22Rv1 (cell line): Measurements from ENCODE around the gene ACTL8.

ENCODE experiments used
- ZFX ChIP-seq: fragments of 450-650 bp; IDR thresholded peaks from 2 replicates; pipeline ENCODE4 v1.6.1; 2017; ENCODE audit warnings: antibody characterized with exemption, borderline replicate concordance
- TF ChIP-seq, protein P1 (sequence below): fragments of 450-650 bp; IDR thresholded peaks from 2 replicates; pipeline ENCODE4 v1.5.1; 2017; ENCODE audit warnings: mild to moderate bottlenecking

GRCh38 chr1:17852383-17852782, 97.2 kb downstream of the ACTL8 start:
- TF ChIP-seq, protein P1, sequence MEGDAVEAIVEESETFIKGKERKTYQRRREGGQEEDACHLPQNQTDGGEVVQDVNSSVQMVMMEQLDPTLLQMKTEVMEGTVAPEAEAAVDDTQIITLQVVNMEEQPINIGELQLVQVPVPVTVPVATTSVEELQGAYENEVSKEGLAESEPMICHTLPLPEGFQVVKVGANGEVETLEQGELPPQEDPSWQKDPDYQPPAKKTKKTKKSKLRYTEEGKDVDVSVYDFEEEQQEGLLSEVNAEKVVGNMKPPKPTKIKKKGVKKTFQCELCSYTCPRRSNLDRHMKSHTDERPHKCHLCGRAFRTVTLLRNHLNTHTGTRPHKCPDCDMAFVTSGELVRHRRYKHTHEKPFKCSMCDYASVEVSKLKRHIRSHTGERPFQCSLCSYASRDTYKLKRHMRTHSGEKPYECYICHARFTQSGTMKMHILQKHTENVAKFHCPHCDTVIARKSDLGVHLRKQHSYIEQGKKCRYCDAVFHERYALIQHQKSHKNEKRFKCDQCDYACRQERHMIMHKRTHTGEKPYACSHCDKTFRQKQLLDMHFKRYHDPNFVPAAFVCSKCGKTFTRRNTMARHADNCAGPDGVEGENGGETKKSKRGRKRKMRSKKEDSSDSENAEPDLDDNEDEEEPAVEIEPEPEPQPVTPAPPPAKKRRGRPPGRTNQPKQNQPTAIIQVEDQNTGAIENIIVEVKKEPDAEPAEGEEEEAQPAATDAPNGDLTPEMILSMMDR = no peak
- no peak for TF ChIP-seq ZFX
